Stomach smooth muscle (tissue), 2 donors: Measurements from ENCODE around the gene SPATA2.

Source experiments
- H3K27ac ChIP-seq: one replicate; pipeline ENCODE4 v1.7.0; 2013; ENCODE audit warnings: mild to moderate bottlenecking, low read length, inconsistent platforms
- H3K27me3 ChIP-seq, 2 donors: one replicate each; pipeline ENCODE4 v1.7.0; 2013; ENCODE audit warnings: low read length in 2 of 2; ENCODE audit not compliant: insufficient read depth in 2 of 2, control insufficient read depth in 1 of 2
- H3K36me3 ChIP-seq, 2 donors: one replicate each; pipeline ENCODE4 v1.7.0; 2013; ENCODE audit warnings: low read length in 2 of 2; ENCODE audit not compliant: control insufficient read depth in 2 of 2, insufficient read depth in 2 of 2
- H3K4me1 ChIP-seq: one replicate; pipeline ENCODE4 v1.7.0; 2013; ENCODE audit warnings: low read length; ENCODE audit not compliant: control insufficient read depth, insufficient read depth
- H3K4me3 ChIP-seq, 2 donors: one replicate each; pipeline ENCODE4 v1.7.0; 2013; ENCODE audit warnings: low read length in 2 of 2
- H3K9ac ChIP-seq, 2 donors: one replicate each; pipeline ENCODE4 v1.7.0; 2013; ENCODE audit warnings: low read length in 2 of 2, mild to moderate bottlenecking in 1 of 2
- H3K9me3 ChIP-seq, 2 donors: one replicate each; pipeline ENCODE4 v1.7.0; 2013; ENCODE audit warnings: low read length in 2 of 2; ENCODE audit not compliant: control insufficient read depth in 2 of 2
- donor health status: healthy.
- donor health status: Pancreatic carcinoma.

The SPATA2 gene

DNA sequence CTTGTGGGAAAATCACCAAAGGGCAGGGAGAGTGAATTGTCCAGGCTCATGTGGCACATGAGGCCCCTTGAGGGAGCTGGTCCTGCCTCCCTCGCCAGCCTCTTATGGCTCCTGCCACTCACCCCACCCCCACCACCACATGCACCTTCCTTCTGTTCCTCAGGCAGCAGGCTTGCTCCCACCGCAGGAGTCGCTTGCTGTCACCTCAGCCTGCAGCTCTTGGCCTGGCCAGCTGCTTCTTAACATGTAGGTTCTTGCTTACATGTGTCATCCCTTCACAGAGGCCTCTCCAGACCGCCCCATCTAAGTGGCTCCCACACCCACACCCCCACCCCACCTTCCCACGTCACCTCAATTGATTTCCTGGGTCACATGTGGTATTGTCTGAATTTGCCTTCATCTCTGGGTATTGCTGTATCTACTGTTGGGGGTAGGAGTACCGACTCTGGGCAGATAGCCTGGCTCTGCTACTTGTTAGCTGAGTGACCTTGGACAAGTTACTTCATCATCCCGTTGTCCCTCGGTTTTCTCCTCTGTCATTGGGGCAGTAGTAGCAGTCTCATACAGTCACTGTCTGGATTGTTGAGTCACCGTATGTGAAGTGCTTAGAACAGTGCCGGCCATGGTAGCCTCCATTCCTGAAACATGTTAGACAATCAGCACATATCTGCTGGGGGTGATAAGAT is 61.0 kb downstream of the SPATA2 start:
- Histone ChIP-seq H3K36me3 (peaks cover 27 to 44% of the 10 kb centered on the region in 2 donors), H3K9ac (no peak overlapping the region)

DNA sequence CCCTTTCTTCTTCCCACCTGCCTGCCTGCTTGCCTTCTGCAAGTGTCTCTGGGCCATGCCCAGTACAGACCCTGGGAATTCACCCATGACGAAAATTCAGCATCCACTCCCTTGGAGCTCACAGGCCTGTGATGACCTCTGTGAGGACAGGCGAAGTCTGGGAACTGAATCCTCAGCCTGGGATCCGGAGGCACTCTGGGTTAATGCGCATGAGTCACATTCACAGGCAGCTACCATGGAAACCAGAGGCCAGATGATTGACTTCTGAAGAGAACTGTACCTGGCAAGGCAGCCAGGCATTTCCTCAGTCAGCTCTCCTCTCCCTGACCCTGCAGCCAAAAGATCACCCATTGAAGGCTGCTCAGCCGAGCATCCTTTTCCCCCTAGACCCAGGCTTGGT is 61.7 kb downstream of the SPATA2 start:
- H3K9ac ChIP-seq, result no peak overlapping the region
- H3K27me3 ChIP-seq, result no peaks in the 10 kb centered on the region
- peaks cover 30 to 47% of the 10 kb centered on the region in 2 donors for H3K36me3 ChIP-seq
- H3K27ac ChIP-seq, result no peak overlapping the region
- H3K9me3 ChIP-seq, result no peaks in the 10 kb centered on the region
- no peak overlapping the region for H3K4me3 ChIP-seq
- H3K4me1 ChIP-seq, result peaks cover 2% of the 10 kb centered on the region

More for the DNA sequence above, 61.0 kb downstream of the SPATA2 start:
- Histone ChIP-seq H3K27me3 (no peaks in the 10 kb centered on the region), H3K4me1 (peaks cover 2% of the 10 kb centered on the region), H3K27ac (no peak overlapping the region), H3K9me3 (no peaks in the 10 kb centered on the region), H3K4me3 (no peak overlapping the region)
